Panc1 (cell line): Measurements from ENCODE around the gene LYSMD2. TPM values are rescaled to one million over a fixed set of nuclear protein-coding genes. Genes with fewer than 3 reads are reported as not detected.

Source experiments
- ATAC-seq: fragments of 200-7000 bp; cut with Tn5 transposase; 2 replicates; pipeline ENCODE4 v1.9.1; 2020; ENCODE audit warnings: mild to moderate bottlenecking, moderate library complexity
- BruUV-seq: library from RNA; stranded (reverse); fragments of 400-500 nt; replicated peaks from 2 replicates; lab custom pipeline; 2021; lab: Mats Ljungman, UMichigan
- CTCF ChIA-PET: fragments of 300-600 bp; sonication (Branson Sonifier 250); formaldehyde crosslinking; loops from one replicate; lab custom pipeline; 2022; ENCODE audit warnings: antibody characterized with exemption; lab: Charles Lee
- POLR2A ChIA-PET: fragments of 300-600 bp; sonication (Branson Sonifier 250); formaldehyde crosslinking; loops from one replicate; lab custom pipeline; 2022; ENCODE audit warnings: antibody characterized with exemption; lab: Charles Lee
- DNase-seq: peaks from one replicate; pipeline ENCODE4 v3.0.0-alpha.2; 2010; ENCODE audit warnings: low read depth, low spot score
- H3K27ac ChIP-seq: 2 replicates; pipeline ENCODE4 v1.5.1; 2011; ENCODE audit warnings: mild to moderate bottlenecking, low read length, inconsistent platforms
- H3K27me3 ChIP-seq: fragments of 200-500 bp; sonication (Bioruptor generic); 2 replicates; pipeline ENCODE4 v1.6.0; 2014; ENCODE audit warnings: low read length, inconsistent platforms; ENCODE audit not compliant: control insufficient read depth, insufficient read depth
- H3K36me3 ChIP-seq: fragments of 200-500 bp; sonication (Bioruptor generic); 2 replicates; pipeline ENCODE4 v1.5.1; 2014; ENCODE audit warnings: inconsistent platforms, mild to moderate bottlenecking, low read length, moderate library complexity; ENCODE audit not compliant: control insufficient read depth, insufficient read depth
- H3K4me1 ChIP-seq: 2 replicates; pipeline ENCODE4 v1.5.1; 2011; ENCODE audit warnings: inconsistent platforms, mild to moderate bottlenecking, low read length, moderate library complexity; ENCODE audit not compliant: control insufficient read depth, insufficient read depth
- H3K4me3 ChIP-seq, 2 experiments: 2 replicates each; pipeline ENCODE4 v1.5.1; 2011 to 2012; ENCODE audit warnings: low read depth in 2 of 2, low read length in 2 of 2, mild to moderate bottlenecking in 2 of 2, inconsistent platforms in 1 of 2, moderate library complexity in 1 of 2
- H3K9me3 ChIP-seq: fragments of 200-500 bp; sonication (Bioruptor generic); 2 replicates; pipeline ENCODE4 v1.5.1; 2014; ENCODE audit warnings: low read depth, mild to moderate bottlenecking, inconsistent platforms, low read length, moderate library complexity; ENCODE audit not compliant: control insufficient read depth, insufficient read depth
- POLR2AphosphoS5 ChIP-seq: IDR thresholded peaks from 2 replicates; pipeline ENCODE4 v1.6.1; 2012; ENCODE audit warnings: mild to moderate bottlenecking, low read depth, low read length, moderate library complexity
- SIN3A ChIP-seq: IDR thresholded peaks from 2 replicates; pipeline ENCODE4 v1.6.1; 2012; ENCODE audit warnings: low read depth, mild to moderate bottlenecking, low read length, moderate library complexity, borderline replicate concordance; ENCODE audit not compliant: insufficient read depth
- TCF7L2 ChIP-seq: IDR thresholded peaks from 2 replicates; pipeline ENCODE4 v1.6.1; 2011; ENCODE audit warnings: mild to moderate bottlenecking, low read depth, low read length, inconsistent platforms
- in situ Hi-C: cut with HindIII; loops from 2 replicates; pipeline ENCODE4 v1.10.0; 2016; ENCODE audit warnings: low sequenced_read_pairs, low pct_unique_long_range_greater_than_20kb
- intact Hi-C: fragments of 100-400 bp; cut with micrococcal nuclease; formaldehyde crosslinking; loops from one replicate; pipeline ENCODE4 v1.10.0; 2022; ENCODE audit not compliant: unreplicated experiment
- total RNA-seq: library from RNA; stranded (reverse); gene quantifications from one replicate; pipeline ENCODE4 v1.2.1, GENCODE V29; 2021; ENCODE audit not compliant: unreplicated experiment
- TF ChIP-seq, protein P1 (sequence below), 2 experiments: IDR thresholded peaks; 2 replicates each; pipeline ENCODE4 v1.6.1; 2011 to 2012; ENCODE audit warnings: low read depth in 2 of 2, control low read depth in 1 of 2, low read length in 1 of 2, mild to moderate bottlenecking in 1 of 2, moderate library complexity in 1 of 2; ENCODE audit not compliant: insufficient read depth in 1 of 2
- TF ChIP-seq, protein P2 (sequence below): fragments of 450-650 bp; IDR thresholded peaks from 2 replicates; pipeline ENCODE4 v1.5.1; 2017; ENCODE audit warnings: mild to moderate bottlenecking

Gene LYSMD2
- total RNA-seq, 1 experiment from 2014 or later, result 17.2 TPM

DNA sequence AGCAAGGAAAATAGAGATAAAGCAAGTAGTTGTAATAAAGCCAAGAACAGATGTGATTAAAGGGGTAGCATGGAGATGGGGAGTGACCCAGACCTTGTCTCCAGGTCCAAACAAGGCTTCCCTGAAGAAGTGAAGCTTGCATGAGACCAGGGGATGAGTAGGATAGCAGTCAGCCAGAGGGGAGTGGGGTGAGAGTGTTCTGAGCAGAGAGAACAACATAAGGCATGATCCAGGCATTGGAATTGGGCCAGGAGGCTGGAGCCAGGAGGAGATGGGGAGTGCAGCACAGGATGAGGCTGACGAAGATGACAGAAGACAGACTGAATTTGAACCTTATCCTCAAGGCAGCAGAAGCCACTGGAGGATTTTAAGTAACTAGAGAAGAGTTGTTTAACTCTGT, 21.2 kb upstream of the LYSMD2 start:
- no peaks in the 10 kb centered on the region for H3K36me3 ChIP-seq
- no peak for DNase-seq
- no peaks in the 10 kb centered on the region for H3K9me3 ChIP-seq
- H3K27ac ChIP-seq, result no peak overlapping the region
- no peak overlapping the region for H3K4me3 ChIP-seq
- BruUV-seq, result no TSS peak
- H3K27me3 ChIP-seq, result peaks cover 16% of the 10 kb centered on the region; the same call in 1 of the 2 replicates
- TF ChIP-seq SIN3A, result no peak
- TF ChIP-seq, protein P1, sequence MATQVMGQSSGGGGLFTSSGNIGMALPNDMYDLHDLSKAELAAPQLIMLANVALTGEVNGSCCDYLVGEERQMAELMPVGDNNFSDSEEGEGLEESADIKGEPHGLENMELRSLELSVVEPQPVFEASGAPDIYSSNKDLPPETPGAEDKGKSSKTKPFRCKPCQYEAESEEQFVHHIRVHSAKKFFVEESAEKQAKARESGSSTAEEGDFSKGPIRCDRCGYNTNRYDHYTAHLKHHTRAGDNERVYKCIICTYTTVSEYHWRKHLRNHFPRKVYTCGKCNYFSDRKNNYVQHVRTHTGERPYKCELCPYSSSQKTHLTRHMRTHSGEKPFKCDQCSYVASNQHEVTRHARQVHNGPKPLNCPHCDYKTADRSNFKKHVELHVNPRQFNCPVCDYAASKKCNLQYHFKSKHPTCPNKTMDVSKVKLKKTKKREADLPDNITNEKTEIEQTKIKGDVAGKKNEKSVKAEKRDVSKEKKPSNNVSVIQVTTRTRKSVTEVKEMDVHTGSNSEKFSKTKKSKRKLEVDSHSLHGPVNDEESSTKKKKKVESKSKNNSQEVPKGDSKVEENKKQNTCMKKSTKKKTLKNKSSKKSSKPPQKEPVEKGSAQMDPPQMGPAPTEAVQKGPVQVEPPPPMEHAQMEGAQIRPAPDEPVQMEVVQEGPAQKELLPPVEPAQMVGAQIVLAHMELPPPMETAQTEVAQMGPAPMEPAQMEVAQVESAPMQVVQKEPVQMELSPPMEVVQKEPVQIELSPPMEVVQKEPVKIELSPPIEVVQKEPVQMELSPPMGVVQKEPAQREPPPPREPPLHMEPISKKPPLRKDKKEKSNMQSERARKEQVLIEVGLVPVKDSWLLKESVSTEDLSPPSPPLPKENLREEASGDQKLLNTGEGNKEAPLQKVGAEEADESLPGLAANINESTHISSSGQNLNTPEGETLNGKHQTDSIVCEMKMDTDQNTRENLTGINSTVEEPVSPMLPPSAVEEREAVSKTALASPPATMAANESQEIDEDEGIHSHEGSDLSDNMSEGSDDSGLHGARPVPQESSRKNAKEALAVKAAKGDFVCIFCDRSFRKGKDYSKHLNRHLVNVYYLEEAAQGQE (IDR thresholded peaks at IDR 0.05; ENCODE audit: insufficient read depth in 1 of 2, low read depth in 2 of 2, low read length in 1 of 2), result no peak
- TF ChIP-seq, protein P2, sequence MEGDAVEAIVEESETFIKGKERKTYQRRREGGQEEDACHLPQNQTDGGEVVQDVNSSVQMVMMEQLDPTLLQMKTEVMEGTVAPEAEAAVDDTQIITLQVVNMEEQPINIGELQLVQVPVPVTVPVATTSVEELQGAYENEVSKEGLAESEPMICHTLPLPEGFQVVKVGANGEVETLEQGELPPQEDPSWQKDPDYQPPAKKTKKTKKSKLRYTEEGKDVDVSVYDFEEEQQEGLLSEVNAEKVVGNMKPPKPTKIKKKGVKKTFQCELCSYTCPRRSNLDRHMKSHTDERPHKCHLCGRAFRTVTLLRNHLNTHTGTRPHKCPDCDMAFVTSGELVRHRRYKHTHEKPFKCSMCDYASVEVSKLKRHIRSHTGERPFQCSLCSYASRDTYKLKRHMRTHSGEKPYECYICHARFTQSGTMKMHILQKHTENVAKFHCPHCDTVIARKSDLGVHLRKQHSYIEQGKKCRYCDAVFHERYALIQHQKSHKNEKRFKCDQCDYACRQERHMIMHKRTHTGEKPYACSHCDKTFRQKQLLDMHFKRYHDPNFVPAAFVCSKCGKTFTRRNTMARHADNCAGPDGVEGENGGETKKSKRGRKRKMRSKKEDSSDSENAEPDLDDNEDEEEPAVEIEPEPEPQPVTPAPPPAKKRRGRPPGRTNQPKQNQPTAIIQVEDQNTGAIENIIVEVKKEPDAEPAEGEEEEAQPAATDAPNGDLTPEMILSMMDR, result no peak
- TF ChIP-seq TCF7L2, result no peak
- TF ChIP-seq POLR2AphosphoS5, result no peak
- intact Hi-C loops, result no loop called here
- H3K4me1 ChIP-seq, result no peaks in the 10 kb centered on the region
- no peak for ATAC-seq
- ChIA-PET CTCF (interaction anchor here (0.6 kb wide), 1 partner anchor 18 kb away, joined by 3 read pairs; no protein-coding TSS in a partner anchor), POLR2A (interaction anchor here (0.6 kb wide), 1 partner anchor 140 kb away, joined by 9 read pairs; no protein-coding TSS in a partner anchor)
- in situ Hi-C loops, result no loop called here

DNA sequence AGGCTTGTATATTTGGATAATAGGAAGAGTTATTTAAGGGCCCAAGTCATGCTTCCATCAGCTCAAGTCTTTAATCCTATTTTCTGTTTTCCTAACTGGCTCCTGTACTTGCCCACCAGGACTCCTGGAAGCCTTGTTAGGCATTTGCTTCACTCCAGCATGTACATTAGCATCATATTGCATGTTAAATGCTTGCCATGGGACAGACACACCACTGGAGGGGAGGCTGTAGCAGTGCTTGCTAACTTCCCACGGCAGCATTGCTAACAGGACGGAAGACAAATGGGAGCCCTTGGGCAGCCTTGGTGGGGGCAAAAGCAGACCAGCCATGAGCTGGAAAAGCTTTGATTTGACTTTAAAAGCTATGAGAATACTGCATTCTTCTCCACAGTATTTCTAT, 20.0 kb upstream of the LYSMD2 start:
- no peak overlapping the region for H3K4me3 ChIP-seq
- DNase-seq (no peak), ATAC-seq (no peak)
- BruUV-seq, result no TSS peak
- peaks cover 27% of the 10 kb centered on the region for H3K27me3 ChIP-seq
- ChIA-PET POLR2A (no interaction called here), CTCF (interaction anchor here (0.6 kb wide), 1 partner anchor 107 kb away, joined by 4 read pairs; no protein-coding TSS in a partner anchor)
- in situ Hi-C loops, result no loop called here
- no peaks in the 10 kb centered on the region for H3K9me3 ChIP-seq
- H3K36me3 ChIP-seq, result no peaks in the 10 kb centered on the region
- TF ChIP-seq, protein P1 (IDR thresholded peaks at IDR 0.05; ENCODE audit: insufficient read depth in 1 of 2, low read depth in 2 of 2, low read length in 1 of 2), result no peak
- TF ChIP-seq TCF7L2, result no peak
- TF ChIP-seq SIN3A, result no peak
- TF ChIP-seq, protein P2, result no peak
- TF ChIP-seq POLR2AphosphoS5, result no peak
- H3K4me1 ChIP-seq, result no peaks in the 10 kb centered on the region
- no peak overlapping the region for H3K27ac ChIP-seq
- intact Hi-C loops, result no loop called here
